ENCODE results near the gene BLID. TPM values are rescaled to one million over a fixed set of nuclear protein-coding genes. Genes with fewer than 3 reads are reported as not detected.

The BLID gene
- total and polyA plus RNA-seq, 2 of the 8 experiments (the other 6 are each of a cell fraction or from before 2014, with no cell fraction given): not detected

DNA sequence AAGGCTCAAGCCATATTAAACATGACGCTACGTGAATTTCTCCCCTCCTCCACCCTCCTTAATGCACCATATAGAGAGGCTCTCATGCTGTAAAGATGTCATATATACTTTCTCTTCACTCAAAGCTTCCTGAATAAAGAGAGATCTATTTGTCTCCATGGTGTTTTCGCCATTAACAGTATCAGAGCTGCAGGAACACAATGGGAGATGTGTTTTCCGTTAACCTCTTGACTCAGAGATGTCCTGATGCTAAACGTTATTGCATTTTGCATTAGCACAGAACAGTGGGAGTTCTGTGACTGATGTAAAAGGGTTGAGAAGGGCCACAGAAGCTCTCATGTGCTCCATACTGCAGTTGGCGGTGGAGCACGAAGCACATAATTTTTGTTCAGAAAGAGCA lies 25.7 kb upstream of the BLID start:
- Histone ChIP-seq H4K20me1 (replicated peaks in 1 of 2; ENCODE audit: control insufficient read depth in 1 of 2, insufficient read depth in 2 of 2, low read length in 2 of 2) (no peaks in the 10 kb centered on the region), H3K18ac (ENCODE audit: extremely low read depth, low read length) (no peak overlapping the region), H2AFZ (ENCODE audit: low read length) (no peak overlapping the region), H2BK15ac (ENCODE audit: low read length) (no peak overlapping the region), H3K79me1 (ENCODE audit: low read depth, low read length) (no peaks in the 10 kb centered on the region), H3K23me2 (ENCODE audit: low read depth, low read length) (no peaks in the 10 kb centered on the region), H3K23ac (ENCODE audit: insufficient read length) (no peak overlapping the region), H3K36me3 (ENCODE audit: control insufficient read depth in 2 of 4, insufficient read depth in 4 of 4, low read length in 3 of 4) (no peaks in the 10 kb centered on the region), H4K91ac (replicated peaks; ENCODE audit: insufficient read length, low read length) (no peak overlapping the region), H3K27ac (ENCODE audit: low read depth, low read length) (no peak overlapping the region), H2BK5ac (ENCODE audit: low read depth, low read length) (no peak overlapping the region), H3K27me3 (replicated peaks in 1 of 4; ENCODE audit: control insufficient read depth in 3 of 4, extremely low read depth in 1 of 4, insufficient read depth in 3 of 4, low read length in 3 of 4) (peaks cover 1 to 26% (median 11%) of the 10 kb centered on the region in 4 experiments), H4K8ac (ENCODE audit: extremely low read depth, insufficient read depth, low read length) (no peak overlapping the region), H3K4me2 (ENCODE audit: insufficient read depth in 1 of 2, low read depth in 2 of 2, low read length in 2 of 2) (no peak overlapping the region), H3K9ac (replicated peaks in 1 of 4; ENCODE audit: extremely low read depth in 1 of 4, low read depth in 3 of 4, low read length in 3 of 4) (no peak overlapping the region), H3K56ac (replicated peaks; ENCODE audit: insufficient read length, low read depth, low read length) (no peak overlapping the region), H3K79me2 (ENCODE audit: control insufficient read depth in 1 of 2, insufficient read depth in 2 of 2, low read length in 2 of 2) (no peaks in the 10 kb centered on the region), H3K4me1 (replicated peaks in 1 of 4; ENCODE audit: control insufficient read depth in 3 of 4, insufficient read depth in 4 of 4, low read length in 3 of 4) (no peaks in the 10 kb centered on the region), H3K9me3 (ENCODE audit: insufficient read depth in 2 of 2, low read depth in 1 of 2, low read length in 1 of 2) (no peaks in the 10 kb centered on the region), H2AK5ac (ENCODE audit: low read depth, low read length) (no peak overlapping the region), H2BK12ac (ENCODE audit: low read depth, low read length) (no peak overlapping the region), H3K14ac (ENCODE audit: insufficient read length) (no peak overlapping the region), H3K4ac (replicated peaks; ENCODE audit: insufficient read length, low read depth, low read length) (no peak overlapping the region), H2BK20ac (ENCODE audit: low read length) (no peak overlapping the region), H2BK120ac (replicated peaks; ENCODE audit: low read depth, low read length) (no peak overlapping the region), H4K5ac (ENCODE audit: insufficient read length, low read depth, low read length) (no peak overlapping the region), H3K4me3 (ENCODE audit: extremely low read depth in 1 of 4, insufficient read depth in 2 of 4, low read depth in 3 of 4, low read length in 4 of 4) (no peak overlapping the region)
- CTCF ChIA-PET (ENCODE audit: partially characterized antibody): no interaction called here
- FAIRE-seq (no peak), DNase-seq (ENCODE audit: low read depth in 1 of 2, low spot score in 2 of 2) (no peak)
- POLR2A ChIA-PET (ENCODE audit: partially characterized antibody): no interaction called here
- WGBS, 2 experiments (ENCODE audit: extremely low coverage in 1 of 2, insufficient coverage in 1 of 2, insufficient read length in 1 of 2, insufficient replicate concordance in 2 of 2, low coverage in 1 of 2, low lambda C conversion rate in 2 of 2, missing lambda C conversion rate in 1 of 2): 80% methylated on average over 7 of the region's 7 CpGs; no CpG with 5 or more reads in 1 of the 2 experiments
- TF ChIP-seq RAD21 (IDR thresholded peaks at IDR 0.05 in 1 of 2, conservative IDR thresholded peaks at IDR 0.05 in 1 of 2; ENCODE audit: low read depth in 2 of 2, low read length in 2 of 2): no peak
- no peak for TF ChIP-seq EGR1 (IDR thresholded peaks at IDR 0.05; ENCODE audit: borderline replicate concordance, low read depth, low read length)
- no peak for TF ChIP-seq POU5F1 (IDR thresholded peaks at IDR 0.05; ENCODE audit: low read depth, low read length)
- no peak for TF ChIP-seq SIN3A (conservative IDR thresholded peaks at IDR 0.05 in 1 of 2, IDR thresholded peaks at IDR 0.05 in 1 of 2; ENCODE audit: low read depth in 1 of 2, low read length in 2 of 2)
- TF ChIP-seq JUND (IDR thresholded peaks at IDR 0.05; ENCODE audit: low read length): no peak
- no peak for TF ChIP-seq ATF2 (IDR thresholded peaks at IDR 0.05; ENCODE audit: low read length)
- no peak for TF ChIP-seq POLR2A (IDR thresholded peaks at IDR 0.05; ENCODE audit: control extremely low read depth in 1 of 2, low read depth in 2 of 2, low read length in 2 of 2)
- TF ChIP-seq RFX5 (IDR thresholded peaks at IDR 0.05; ENCODE audit: borderline replicate concordance, low read depth, low read length): no peak
- no peak for TF ChIP-seq RXRA (IDR thresholded peaks at IDR 0.05; ENCODE audit: insufficient read depth, low read depth, low read length)
- no peak for TF ChIP-seq SP4 (IDR thresholded peaks at IDR 0.05; ENCODE audit: low read length)
- no peak for TF ChIP-seq CTBP2 (IDR thresholded peaks at IDR 0.05; ENCODE audit: borderline replicate concordance, insufficient read depth, insufficient read length, low read length)
- no peak for TF ChIP-seq KDM4A (IDR thresholded peaks at IDR 0.05; ENCODE audit: low read depth, low read length, severe bottlenecking)
- no peak for TF ChIP-seq KDM1A (IDR thresholded peaks at IDR 0.05; ENCODE audit: borderline replicate concordance, low read length)
